ENCODE measurements around the gene DHRS4L2.

DNA sequence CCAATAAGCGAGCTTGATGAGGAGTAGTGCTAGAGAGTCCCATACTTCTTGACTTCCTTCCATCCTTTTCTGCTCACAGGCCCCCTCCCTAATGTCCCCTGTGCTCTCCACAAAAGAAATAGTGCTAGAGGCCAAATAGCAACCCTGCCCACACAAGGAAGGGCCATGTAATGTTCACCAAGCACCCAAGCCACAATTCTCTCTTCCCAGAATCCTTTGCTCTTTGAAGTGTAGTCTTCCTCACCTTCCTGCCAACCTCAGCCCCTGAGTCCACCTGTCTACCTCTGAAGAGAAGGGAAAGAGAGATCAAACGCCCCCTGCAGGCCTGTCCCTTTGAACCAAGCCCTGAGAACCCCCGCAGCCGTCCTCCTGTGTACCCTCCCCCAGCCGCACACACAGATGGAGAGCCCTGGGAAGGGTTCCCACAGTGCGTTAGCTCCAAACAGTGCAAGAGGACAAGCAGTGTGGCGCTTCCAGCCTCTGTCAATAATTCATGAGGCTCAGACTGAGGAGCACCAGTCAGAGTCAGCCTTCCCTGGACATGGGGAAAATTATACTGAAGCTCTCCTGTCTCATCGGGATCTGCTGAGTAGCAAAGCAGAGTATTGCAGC is 37.0 kb upstream of the DHRS4L2 start:
- no peak for TF ChIP-seq POLR2A (IDR thresholded peaks at IDR 0.05)
- no peak for TF ChIP-seq POLR2AphosphoS5 (IDR thresholded peaks at IDR 0.05)
- TF ChIP-seq, protein P1, sequence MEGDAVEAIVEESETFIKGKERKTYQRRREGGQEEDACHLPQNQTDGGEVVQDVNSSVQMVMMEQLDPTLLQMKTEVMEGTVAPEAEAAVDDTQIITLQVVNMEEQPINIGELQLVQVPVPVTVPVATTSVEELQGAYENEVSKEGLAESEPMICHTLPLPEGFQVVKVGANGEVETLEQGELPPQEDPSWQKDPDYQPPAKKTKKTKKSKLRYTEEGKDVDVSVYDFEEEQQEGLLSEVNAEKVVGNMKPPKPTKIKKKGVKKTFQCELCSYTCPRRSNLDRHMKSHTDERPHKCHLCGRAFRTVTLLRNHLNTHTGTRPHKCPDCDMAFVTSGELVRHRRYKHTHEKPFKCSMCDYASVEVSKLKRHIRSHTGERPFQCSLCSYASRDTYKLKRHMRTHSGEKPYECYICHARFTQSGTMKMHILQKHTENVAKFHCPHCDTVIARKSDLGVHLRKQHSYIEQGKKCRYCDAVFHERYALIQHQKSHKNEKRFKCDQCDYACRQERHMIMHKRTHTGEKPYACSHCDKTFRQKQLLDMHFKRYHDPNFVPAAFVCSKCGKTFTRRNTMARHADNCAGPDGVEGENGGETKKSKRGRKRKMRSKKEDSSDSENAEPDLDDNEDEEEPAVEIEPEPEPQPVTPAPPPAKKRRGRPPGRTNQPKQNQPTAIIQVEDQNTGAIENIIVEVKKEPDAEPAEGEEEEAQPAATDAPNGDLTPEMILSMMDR (IDR thresholded peaks at IDR 0.05), result no peak
